ENCODE measurements around the gene PNRC2. TPM values are rescaled to one million over a fixed set of nuclear protein-coding genes. Genes with fewer than 3 reads are reported as not detected.

Gene PNRC2
- total RNA-seq, 1 donor from 2014 or later, result 102 TPM

- Histone ChIP-seq H3K27me3 (ENCODE audit: control insufficient read depth, insufficient read depth, low read length) (no peaks in the 10 kb centered on the region), H3K4me3 (ENCODE audit: low read depth, low read length) (no peak overlapping the region), H3K36me3 (ENCODE audit: control insufficient read depth, insufficient read depth, low read length) (peaks cover 2% of the 10 kb centered on the region)
- no peak for TF ChIP-seq CTCF (IDR thresholded peaks at IDR 0.05; ENCODE audit: insufficient read depth, low read length, poor library complexity, severe bottlenecking)
- no peak for DNase-seq (ENCODE audit: low read depth)
Observed at GRCh38 chr1:23966973-23967493, 7.4 kb downstream of the PNRC2 start.

DNA sequence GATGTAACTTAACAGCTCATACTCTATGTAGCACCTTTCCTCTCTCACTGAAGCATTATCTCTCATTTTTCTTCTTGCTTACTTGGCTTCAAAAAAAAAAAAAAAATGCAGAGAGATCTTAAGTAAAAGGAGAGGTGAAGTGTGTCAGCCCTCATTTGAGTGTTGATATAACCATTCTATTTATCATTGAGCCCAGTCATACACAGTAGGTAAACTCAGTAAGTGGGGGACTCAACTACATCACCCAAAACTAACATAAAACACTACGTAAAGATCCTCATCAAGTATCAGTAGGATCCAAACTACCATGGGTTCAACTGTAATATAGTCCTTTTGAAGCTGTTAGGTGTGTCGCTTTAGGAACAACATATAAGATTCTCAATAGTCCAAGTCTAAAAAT, 8.2 kb downstream of the PNRC2 start:
- peaks cover 2% of the 10 kb centered on the region for H3K36me3 ChIP-seq (ENCODE audit: control insufficient read depth, insufficient read depth, low read length)
- no peak overlapping the region for H3K4me3 ChIP-seq (ENCODE audit: low read depth, low read length)
- no peaks in the 10 kb centered on the region for H3K27me3 ChIP-seq (ENCODE audit: control insufficient read depth, insufficient read depth, low read length)
- DNase-seq (ENCODE audit: low read depth), result no peak
- no peak for TF ChIP-seq CTCF (IDR thresholded peaks at IDR 0.05; ENCODE audit: insufficient read depth, low read length, poor library complexity, severe bottlenecking)

- no peak for TF ChIP-seq CTCF (IDR thresholded peaks at IDR 0.05; ENCODE audit: insufficient read depth, low read length, poor library complexity, severe bottlenecking)
- DNase-seq (ENCODE audit: low read depth), result no peak
- no peak overlapping the region for H3K4me3 ChIP-seq (ENCODE audit: low read depth, low read length)
- H3K27me3 ChIP-seq (ENCODE audit: control insufficient read depth, insufficient read depth, low read length), result no peaks in the 10 kb centered on the region
- peaks cover 2% of the 10 kb centered on the region for H3K36me3 ChIP-seq (ENCODE audit: control insufficient read depth, insufficient read depth, low read length)
Observed at GRCh38 chr1:23977187-23977853, 17.7 kb downstream of the PNRC2 start.

DNA sequence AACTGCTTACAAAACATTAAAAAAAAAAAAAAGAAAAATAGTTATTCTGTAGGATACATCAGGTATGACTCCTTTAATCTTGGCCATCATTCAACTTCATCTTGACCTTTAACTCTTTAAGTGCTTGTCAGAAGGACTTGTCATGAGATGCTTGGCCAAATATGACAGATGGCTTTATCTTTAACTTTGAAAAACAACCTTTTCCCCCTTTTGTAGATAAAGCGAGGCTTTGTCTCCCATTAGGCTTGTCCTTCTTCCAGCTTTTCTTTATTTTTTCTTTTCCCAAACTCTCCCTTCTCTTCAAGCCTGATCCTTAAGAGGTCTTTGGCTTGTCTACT, 18.2 kb downstream of the PNRC2 start:
- peaks cover 2% of the 10 kb centered on the region for H3K36me3 ChIP-seq (ENCODE audit: control insufficient read depth, insufficient read depth, low read length)
- H3K4me3 ChIP-seq (ENCODE audit: low read depth, low read length), result peak overlapping the region; percentile 2
- TF ChIP-seq CTCF (IDR thresholded peaks at IDR 0.05; ENCODE audit: insufficient read depth, low read length, poor library complexity, severe bottlenecking), result no peak
- H3K27me3 ChIP-seq (ENCODE audit: control insufficient read depth, insufficient read depth, low read length), result no peaks in the 10 kb centered on the region
- no peak for DNase-seq (ENCODE audit: low read depth)

- Histone ChIP-seq H3K36me3 (ENCODE audit: control insufficient read depth, insufficient read depth, low read length) (no peaks in the 10 kb centered on the region), H3K4me3 (ENCODE audit: low read depth, low read length) (peak overlapping the region; percentile 95), H3K27me3 (ENCODE audit: control insufficient read depth, insufficient read depth, low read length) (no peaks in the 10 kb centered on the region)
- DNase-seq (ENCODE audit: low read depth), result no peak
- TF ChIP-seq CTCF (IDR thresholded peaks at IDR 0.05; ENCODE audit: insufficient read depth, low read length, poor library complexity, severe bottlenecking), result no peak
Observed at GRCh38 chr1:23978805-23979204, 19.2 kb downstream of the PNRC2 start.

GRCh38 chr1:23979387-23979880, 19.8 kb downstream of the PNRC2 start:
- H3K4me3 ChIP-seq (ENCODE audit: low read depth, low read length), result peak overlapping the region; percentile 95
- no peak for TF ChIP-seq CTCF (IDR thresholded peaks at IDR 0.05; ENCODE audit: insufficient read depth, low read length, poor library complexity, severe bottlenecking)
- H3K36me3 ChIP-seq (ENCODE audit: control insufficient read depth, insufficient read depth, low read length), result no peaks in the 10 kb centered on the region
- DNase-seq (ENCODE audit: low read depth), result no peak
- no peaks in the 10 kb centered on the region for H3K27me3 ChIP-seq (ENCODE audit: control insufficient read depth, insufficient read depth, low read length)

Data from kidney epithelial cell (primary cell).